CD4-positive, alpha-beta T cell treated with Interleukin-17A for 1 hour (primary cell): ENCODE data around the gene TFDP1.

Source experiments
- DNase-seq: peaks from one replicate; pipeline ENCODE4 v3.0.0-alpha.2; 2020

TFDP1 gene

DNA sequence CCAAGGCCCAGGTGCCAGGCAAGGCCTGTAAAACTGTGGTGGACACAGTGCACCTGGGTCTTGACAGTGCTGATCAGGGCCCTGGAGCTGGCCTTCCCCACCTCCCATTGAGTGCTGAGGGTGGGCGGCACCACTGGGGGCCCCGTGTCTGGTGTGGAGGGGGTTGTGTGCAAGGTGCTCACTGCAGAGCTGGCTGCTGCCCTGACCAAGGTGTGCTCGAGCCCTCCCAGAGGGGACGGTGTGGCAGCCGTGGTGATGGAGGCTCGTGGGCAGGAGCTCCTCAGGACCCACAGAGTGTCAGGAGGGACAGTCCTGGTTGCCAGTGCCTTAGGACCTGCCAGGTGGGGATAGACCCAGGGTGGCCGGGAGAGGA, 50.5 kb downstream of the TFDP1 start:
- DNase-seq: no peak

DNA sequence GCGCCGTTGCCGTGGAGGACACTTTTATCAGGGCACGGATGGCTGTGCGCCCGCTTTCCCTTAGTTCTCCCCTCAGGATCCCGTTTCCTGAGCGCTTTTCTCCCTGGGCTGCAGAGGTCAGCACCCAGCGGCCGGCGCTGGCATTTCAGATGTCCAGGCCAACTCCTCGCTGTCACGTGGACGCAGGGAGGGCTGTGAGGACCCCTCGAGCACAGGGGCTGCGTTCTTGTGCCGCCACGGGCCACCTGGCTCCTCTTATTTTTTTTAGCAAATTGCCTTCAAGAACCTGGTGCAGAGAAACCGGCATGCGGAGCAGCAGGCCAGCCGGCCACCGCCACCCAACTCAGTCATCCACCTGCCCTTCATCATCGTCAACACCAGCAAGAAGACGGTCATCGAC, 51.2 kb downstream of the TFDP1 start:
- DNase-seq: no peak

DNA sequence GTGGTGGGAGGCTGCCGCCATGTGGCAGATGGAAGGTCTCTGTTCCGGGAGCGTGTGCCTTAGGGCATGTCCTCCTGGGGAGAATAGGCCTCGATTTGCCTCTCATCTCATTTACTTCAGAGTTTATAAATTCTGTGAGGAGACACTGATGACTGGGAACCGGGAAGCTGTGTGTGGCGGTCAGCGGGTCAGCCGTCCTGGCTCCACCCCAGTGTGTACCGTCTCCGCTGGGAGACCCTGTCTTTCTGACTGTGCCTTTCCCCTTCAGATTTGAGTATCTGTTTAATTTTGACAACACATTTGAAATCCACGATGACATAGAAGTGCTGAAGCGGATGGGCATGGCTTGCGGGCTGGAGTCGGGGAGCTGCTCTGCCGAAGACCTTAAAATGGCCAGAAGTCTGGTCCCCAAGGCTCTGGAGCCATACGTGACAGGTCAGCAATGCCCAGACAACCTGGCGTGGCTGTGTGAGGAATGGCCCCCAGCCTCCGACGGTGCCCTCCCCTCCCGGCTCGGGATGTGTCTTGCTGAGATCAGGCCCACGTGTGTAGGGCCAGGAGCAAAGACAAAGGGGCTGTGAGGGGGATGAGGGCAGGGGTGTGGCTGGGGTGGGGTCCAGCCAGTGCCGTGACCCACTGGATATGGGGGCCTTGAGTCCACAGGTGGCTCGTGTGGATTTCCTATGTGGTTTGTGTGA, 51.9 kb downstream of the TFDP1 start:
- no peak for DNase-seq

DNA sequence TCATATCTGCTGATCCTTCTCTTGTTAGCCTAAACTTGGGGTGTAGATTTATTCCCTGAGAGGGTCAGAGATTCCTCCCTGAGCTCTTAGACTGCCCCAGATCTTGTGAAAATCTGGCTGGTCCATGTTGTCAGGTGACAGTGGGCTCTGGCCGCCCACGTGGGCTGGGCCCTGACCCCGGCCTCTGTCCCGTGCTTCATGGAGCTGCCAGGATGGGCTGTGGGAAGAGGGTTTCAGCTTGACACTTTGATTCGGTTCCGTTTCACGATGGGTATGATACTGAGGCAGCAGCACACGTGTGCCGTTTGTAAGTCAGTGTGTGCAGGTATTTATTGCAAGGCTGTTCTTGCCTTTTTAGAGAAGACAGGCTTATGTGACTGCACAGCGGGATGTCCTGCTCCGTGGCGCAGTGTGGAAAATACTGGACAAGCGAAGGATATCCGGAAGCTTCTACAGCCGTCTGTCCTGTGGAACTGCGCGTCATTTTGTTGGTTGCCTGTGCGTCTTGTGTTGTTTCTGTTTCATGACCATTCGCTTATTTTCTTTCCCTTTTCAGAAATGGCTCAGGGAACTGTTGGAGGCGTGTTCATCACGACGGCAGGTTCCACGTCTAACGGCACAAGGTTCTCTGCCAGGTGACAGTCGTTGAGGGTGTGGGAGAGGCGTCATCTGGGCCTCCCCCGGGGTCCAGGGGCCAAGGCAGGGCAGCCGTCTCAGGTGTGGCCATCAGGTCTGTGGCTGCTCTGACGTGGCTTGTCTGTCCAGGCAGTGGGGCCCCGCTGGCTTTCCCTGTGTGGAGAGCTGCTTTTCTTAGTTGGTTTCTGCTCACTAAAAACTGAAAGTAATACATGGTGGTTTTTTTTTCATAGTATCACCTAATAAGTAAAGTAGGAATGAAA, 53.0 kb downstream of the TFDP1 start:
- no peak for DNase-seq

DNA sequence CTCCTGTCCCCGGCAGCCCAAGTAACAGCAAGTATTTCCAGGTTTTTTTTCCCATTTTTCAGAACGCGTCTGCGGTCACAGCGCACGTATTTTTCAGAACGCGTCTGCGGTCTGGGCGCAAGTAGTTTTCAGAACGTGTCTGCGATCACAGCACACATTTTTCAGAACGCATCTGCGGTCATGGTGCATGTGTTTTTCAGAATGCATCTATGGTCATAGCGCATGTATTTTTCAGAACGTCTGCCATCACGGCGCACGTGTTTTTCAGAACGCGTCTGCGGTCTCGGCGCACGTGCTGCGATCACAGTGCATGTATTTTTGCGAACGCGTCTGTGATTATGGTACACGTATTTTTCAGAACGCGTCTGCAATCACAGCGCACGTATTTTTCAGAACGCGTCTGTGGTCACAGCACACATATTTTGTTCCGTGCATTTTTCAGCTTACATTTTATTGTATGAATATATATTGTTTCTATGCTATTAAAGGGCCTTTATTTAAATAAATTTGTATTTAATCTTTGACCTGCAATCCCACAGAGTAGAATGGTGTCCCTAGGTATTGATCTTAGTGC, 53.7 kb downstream of the TFDP1 start:
- no peak for DNase-seq

DNA sequence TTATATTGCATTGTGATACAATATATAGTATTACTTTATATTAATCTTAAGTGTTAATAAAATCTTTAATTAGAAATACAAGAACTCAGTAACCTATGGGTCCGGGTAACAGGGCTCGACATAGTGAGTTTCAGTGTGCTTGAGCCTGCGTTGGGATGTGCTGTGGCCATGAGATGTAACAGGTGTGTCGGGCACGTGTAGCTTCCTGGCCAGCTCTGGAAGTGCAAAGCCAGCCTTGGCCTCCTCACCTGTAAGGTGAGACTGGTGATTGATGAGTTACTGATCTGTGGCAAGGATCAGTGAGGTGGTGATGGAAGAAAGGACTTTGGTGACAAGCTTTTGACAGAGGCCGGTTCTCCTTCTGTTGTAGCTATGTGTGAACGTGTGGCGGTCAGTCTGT, 54.3 kb downstream of the TFDP1 start:
- no peak for DNase-seq

DNA sequence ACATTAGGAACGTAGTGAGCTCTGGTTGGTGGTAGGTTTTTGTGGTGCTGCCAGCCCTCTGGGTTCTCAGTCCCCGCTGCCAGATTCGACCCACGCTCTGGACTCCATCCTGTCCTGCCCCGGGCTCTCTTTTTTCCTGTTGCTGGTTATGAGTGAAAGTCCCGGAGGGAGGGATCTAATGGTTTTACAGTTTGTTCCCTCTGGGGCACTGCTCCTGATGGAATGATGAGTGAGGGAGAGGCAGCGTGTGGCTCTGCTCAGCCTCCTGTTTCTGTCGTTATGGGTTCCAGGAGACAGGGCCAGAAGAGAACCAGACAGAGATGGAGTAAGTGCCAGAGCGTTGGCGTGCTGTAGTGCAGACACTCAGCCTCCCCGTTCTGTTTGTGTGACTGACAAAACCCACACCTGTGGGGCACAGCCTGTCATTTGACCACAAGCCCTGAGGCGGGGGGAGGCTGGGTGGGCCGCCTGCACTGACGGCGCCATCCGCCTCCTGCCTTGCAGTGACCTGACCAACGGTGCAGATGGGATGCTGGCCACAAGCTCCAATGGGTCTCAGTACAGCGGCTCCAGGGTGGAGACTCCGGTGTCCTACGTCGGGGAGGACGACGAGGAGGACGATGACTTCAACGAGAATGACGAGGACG, 55.2 kb downstream of the TFDP1 start:
- no peak for DNase-seq

DNA sequence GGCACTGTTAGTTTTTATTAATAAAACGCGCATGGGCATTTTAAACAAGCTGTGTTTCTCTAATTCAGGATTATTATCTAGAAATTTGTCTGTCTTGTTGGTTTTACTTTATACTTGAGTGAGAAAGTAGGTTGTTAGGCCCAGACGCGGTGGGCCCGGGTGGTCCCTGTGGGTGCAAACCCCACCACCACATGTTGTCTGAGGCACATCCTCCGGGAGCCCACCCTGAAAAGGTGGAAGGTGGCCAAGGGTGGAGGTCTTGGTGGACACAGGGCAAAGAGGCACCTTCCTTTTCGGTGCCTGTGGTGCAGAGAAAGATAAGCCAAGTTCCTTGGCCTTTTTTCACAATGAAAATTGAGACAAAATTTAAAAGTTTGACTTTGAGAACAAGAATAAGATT, 56.9 kb downstream of the TFDP1 start:
- no peak for DNase-seq

DNA sequence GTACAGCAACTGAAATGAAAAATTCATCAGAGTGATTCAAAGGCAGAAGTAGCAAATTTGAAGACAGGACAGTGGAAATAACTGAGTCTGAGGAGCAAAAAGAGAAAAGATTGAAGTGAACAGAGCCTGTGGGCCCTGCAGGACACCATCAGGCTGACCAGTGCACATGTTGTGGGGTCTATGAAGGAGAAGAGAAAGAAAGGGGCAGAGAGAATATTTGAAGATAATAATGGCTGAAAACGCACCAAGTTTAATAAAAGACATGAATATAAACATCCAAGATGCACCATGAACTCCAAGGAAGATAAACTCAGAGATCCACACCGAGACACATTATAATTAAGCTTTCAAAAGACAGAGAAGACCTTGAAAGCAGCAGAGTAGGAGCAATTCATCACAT, 58.0 kb downstream of the TFDP1 start:
- no peak for DNase-seq

DNA sequence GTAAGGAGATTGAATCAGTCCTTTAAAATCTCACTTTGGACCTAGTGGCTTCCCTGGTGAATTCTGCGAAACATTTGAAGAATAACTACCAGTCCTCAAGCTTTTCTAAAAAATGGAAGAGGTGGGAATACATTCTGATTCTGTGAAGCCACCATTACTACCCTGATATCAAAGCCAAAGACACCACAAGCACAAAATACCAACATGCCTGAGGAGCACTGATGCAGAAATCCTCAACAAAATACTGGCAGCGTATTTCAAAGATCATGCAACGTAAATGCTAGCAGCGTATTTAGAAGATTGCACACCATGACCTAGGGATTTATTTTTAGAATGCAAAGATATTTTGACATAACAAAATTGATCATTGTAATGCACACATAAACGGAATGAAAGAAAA, 59.0 kb downstream of the TFDP1 start:
- no peak for DNase-seq

DNA sequence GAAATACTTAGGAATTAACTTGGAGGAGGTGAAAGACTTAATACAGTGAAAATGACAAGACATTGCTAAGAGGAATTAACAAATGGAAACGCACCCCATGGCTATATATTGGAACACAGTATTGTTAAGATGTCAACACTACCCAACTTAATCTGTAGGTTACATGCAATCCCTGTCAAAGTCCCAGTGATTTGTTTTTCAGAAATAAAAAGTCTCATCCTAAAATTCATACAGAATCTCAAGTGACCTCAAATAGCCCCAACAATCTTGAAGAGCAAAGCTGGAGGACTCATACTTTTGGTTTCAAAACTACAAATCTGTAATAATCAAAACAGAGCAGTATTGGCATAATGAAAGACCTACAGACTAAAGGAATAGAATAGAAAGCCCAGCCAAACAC, 60.2 kb downstream of the TFDP1 start:
- DNase-seq: no peak

DNA sequence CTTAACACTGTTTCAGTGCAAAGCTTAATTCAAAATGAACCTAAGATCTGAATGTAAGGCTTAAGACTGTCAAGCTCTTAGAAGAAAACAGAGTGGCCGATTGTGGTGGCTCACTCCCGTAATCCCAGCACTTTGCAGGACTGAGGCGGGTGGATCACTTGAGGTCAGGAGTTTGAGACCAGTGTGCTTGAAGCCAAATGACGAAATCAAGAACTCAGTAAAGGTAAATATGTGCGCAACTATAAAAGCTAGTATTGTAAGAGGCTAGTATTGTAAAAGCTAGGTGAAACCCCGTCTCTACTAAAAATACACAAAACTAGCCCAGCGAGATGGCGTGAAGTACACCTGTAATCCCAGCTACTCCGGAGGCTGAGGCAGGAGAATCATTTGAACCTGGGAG, 60.8 kb downstream of the TFDP1 start:
- no peak for DNase-seq

DNA sequence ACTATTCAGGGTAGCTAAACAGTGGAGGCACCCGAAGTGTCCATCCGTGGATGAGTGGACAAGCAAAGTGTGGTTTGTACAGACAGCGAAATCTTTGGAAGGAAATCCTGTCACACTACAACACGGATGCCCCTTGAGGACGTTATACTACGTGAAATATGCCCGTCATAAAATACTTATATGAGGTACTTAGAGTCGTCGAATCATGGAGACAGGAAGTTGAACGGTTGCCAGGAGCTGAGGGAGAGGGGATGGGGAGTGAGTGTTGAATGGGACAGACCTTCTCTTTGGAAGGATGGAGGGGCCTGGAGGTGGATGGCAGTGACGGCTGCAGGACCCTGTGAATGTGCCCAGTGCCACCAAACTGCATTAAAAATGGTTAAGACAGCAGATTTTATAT, 61.8 kb downstream of the TFDP1 start:
- no peak for DNase-seq

DNA sequence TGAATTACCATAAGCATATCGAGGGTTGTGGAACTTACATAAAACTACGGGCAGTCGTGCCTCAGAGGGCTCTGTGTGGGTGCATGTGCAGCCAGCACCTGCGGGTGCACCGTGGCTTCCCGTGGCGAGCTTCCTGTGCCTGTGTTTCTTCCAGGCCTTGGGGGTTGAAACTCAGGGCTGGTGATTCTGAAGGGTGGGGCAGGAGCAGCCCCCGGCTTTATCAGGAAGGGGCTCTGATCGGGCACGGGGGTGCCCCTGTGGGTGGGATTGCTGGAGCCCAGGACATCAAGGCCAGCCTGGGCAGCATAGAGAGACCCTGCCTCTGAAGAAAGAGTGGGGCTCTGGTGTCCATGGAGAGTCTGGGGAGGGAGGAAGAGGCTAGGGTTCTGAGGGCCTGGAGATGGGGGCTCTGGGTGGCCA, 62.4 kb downstream of the TFDP1 start:
- DNase-seq: no peak

DNA sequence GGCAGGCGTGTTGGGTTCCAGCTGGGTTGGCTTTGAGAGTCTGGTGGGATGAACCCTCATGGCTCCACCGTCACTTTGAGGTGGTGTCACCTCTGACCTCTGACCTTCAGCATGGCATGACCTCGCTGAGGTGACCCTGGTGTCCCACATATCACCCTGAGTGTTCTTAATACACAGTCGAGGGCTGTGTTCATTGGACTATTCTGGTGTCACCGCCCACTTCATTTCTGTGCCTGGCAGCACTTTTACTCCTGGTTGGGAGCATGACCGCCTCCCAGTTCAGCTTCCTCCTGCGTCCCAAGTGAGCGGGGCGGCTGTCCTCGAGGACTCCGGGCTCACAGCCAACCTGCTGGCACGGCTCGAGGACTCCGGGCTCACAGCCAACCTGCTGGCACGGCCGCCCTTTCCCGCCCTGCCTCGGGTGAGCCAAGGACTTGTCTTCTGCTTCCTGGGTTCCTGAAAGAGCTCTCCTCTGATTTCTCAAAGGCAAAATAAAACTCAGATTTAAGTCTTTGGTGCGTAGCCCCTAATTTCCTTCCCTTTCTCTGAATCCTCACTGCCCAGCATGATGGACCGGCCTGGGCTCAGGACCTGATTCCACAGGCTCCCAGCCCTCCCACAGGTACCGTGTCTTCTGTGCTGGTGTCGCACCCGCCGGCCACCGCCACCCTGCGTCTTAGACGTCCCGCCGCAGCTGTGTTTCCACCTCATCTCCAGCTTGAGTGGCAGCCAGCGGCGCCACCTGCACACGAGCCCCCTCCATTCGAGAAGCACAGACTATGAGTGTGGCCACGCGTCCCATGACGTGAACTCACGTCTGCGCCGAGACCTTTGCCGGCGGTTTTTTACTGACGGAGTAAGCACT, 63.0 kb downstream of the TFDP1 start:
- no peak for DNase-seq

DNA sequence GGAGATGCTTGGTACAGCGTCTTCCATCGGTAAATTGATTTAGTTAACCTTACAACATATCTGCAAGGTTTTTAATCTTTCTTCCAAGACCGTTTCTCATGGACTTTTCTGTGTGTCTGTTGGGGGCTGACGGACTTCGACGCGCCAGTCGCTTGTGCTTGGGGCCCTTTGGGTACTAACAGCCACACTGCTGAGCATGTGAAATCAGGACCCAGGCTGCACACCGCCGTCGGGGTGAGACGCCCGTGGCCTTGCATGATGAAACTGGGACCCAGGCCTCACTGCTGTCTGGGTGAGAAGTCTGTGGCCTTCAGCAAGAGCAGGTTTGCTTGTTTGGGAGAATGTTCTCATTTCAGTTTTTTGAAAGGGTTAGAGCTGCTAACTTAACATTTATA, 63.7 kb downstream of the TFDP1 start:
- no peak for DNase-seq

DNA sequence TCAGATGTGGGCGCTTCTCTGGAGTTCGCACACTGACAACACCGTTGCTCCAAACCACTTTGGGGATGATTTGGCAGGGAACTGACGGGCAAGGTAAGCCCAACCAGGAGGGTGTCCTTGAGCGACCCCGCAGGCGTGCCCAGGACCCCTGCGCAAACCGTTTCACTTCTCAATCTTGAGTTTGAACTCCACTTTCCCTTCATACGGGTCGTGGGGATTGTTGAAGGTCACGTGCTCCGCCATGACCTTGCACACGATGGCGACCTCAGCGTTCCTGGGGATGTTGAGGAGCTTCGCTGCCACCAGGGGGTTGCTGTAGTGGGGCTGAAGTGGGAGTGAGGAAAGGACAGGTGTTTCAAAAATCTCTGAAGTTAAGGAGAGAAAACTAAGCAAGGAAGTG, 64.7 kb downstream of the TFDP1 start:
- no peak for DNase-seq

DNA sequence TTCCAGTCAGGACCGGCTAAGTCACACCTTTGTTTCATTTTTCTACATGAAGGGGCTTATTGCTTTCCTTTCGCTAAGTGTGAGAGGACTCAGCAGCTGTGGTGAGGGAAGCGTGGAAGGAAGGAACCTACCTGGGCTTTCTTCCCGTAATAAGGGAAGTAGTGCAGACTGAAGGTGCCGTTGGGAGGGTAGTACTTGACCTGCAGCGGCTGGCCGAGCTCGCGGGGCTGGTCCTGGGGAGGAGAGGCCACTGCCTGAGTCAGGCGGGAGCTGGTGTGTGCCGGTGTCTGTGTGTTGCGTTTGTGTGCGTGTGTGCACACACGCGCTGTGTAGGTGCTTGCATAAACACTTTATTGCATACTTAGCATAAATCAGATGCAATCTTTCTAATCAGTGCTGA, 65.7 kb downstream of the TFDP1 start:
- no peak for DNase-seq

DNA sequence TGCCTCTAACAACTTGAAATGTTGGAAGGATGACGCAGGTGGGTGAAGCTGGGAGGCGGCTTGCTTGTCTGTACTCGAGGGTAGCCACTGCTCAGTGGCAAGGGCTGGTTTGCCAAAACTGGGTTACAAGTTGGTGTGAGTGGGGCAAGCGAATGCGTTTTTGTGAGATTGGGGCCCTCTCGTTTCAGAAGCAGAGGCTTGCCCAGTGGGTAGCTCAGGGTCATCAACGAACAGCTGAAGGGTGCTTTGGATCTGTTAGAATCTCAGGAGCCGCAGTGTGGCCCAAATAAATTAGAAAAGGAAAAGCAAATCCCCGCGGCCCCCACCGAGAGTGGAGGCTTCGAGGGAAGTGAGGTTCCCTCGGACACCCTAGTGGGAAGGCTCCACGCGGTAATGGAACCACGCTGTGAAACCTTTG, 66.2 kb downstream of the TFDP1 start:
- DNase-seq: no peak

DNA sequence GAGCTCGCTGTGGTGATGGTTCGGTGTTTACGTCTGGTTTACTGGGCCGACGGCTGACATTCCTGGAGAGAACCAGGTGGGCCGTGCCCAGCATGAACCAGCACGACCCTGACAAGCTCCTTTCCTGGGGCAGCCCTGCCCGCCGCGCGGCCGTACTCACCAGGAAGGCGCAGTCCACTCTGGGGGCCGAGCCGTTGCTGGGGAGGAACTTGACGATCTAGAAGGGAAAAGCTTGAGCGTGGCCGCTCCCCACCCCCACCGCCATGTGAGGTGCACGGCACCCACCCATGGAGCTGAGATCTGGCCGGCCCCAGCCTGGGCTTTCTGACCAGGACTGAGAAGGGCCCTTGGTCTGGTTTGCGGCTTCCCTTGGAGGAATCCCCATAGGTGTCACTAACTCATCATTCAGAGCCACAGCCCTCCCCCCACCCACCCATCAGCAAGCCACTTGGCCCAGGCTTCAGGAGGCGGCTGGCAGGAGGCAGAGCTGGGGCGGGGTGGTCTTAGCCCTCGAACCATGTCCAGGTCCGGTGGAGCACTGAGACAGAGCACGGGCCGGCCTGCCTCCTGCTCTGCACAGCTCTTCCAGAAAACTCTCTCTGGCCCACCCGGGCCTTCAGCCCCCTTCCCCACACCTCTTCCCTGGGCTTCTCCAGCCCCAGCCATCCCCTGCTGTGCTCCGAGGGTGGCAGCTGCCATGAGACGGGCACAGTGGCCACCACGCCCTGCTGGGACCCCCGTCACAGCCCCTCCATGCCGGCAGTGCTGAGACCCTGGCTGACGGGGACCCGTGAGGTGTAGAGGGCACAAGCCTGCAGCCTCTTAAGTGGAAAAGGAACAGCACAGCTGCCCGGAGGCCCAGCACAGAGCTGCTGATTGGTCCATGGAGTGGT, 67.2 kb downstream of the TFDP1 start:
- DNase-seq: no peak

DNA sequence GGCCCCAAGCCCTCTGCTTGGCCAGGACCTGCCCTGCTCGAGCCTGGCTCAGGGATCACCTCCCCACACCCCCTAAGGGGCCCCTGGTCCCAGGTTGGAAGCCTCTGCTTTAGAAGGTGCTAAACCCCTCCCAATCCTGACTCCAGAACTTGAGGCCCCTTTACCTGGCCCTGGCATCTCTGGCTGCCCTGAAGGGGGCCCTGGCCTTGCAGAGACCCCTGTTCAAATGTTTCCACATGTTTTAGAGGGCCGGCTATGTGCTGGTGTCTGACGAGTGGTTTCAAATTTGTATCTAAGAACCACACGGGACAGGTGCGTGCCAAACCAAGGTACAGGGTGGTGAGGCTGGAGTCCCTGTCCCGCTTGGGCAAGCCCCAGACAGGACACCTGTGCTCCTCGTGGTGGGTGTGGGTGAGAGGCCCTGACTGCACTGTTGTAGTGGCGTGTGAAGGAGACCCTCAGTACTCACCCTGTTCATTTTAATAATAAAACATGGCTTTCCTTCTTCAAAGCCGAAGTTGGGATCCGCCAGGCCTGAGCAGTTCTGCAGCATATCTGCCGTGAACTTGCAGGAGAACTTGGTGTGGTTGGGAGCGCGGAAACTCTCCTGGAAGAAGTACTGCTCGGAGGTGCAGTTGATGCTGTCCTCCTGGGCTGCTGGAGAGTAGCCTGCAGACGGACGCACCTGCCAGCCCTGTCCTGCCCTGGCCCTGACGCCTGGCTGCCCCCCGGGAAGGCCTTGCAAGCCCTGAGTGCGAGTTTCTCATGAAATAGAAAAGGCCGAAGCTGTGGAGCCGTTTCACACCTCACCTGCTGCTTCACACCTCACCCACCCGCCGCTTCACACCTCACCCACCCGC, 68.1 kb downstream of the TFDP1 start:
- no peak for DNase-seq
